Hepatocyte (in vitro differentiated cells): ENCODE results near the gene UPK3A. TPM values are rescaled to one million over a fixed set of nuclear protein-coding genes. Genes with fewer than 3 reads are reported as not detected.

ENCODE experiments used
- DNase-seq: peaks from one replicate; pipeline ENCODE4 v3.0.0-alpha.2; 2016; ENCODE audit warnings: low spot score
- H2AFZ ChIP-seq: fragments of 200-600 bp; sonication (generic); 2 replicates; pipeline ENCODE4 v1.6.0; 2016; ENCODE audit warnings: antibody characterized with exemption, mild to moderate bottlenecking
- H3K27ac ChIP-seq: fragments of 200-600 bp; sonication (generic); 2 replicates; pipeline ENCODE4 v1.5.1; 2016; ENCODE audit warnings: mild to moderate bottlenecking
- H3K27me3 ChIP-seq: fragments of 200-600 bp; sonication (generic); 2 replicates; pipeline ENCODE4 v1.6.1; 2016
- H3K36me3 ChIP-seq: fragments of 200-600 bp; sonication (generic); replicated peaks from 2 replicates; pipeline ENCODE4 v1.5.1; 2016; ENCODE audit warnings: low read depth; ENCODE audit not compliant: insufficient read depth
- H3K4me1 ChIP-seq: fragments of 200-600 bp; sonication (generic); 2 replicates; pipeline ENCODE4 v1.5.1; 2016; ENCODE audit warnings: mild to moderate bottlenecking, moderate library complexity; ENCODE audit not compliant: insufficient read depth
- H3K4me2 ChIP-seq: fragments of 200-600 bp; sonication (generic); 2 replicates; pipeline ENCODE4 v1.6.0; 2016
- H3K4me3 ChIP-seq: fragments of 200-600 bp; sonication (generic); 2 replicates; pipeline ENCODE4 v1.5.1; 2016; ENCODE audit warnings: mild to moderate bottlenecking
- H3K79me2 ChIP-seq: fragments of 200-600 bp; sonication (generic); 2 replicates; pipeline ENCODE4 v1.6.0; 2017; ENCODE audit warnings: mild to moderate bottlenecking
- H3K9me2 ChIP-seq: fragments of 200-600 bp; sonication (generic); replicated peaks from 2 replicates; pipeline ENCODE4 v1.6.0; 2017; ENCODE audit warnings: mild to moderate bottlenecking; ENCODE audit not compliant: insufficient read depth
- H3K9me3 ChIP-seq: fragments of 200-600 bp; sonication (generic); 2 replicates; pipeline ENCODE4 v1.5.1; 2016; ENCODE audit warnings: low read depth, mild to moderate bottlenecking
- H4K20me1 ChIP-seq: fragments of 200-600 bp; sonication (generic); 2 replicates; pipeline ENCODE4 v1.6.0; 2016; ENCODE audit warnings: mild to moderate bottlenecking; ENCODE audit not compliant: insufficient read depth, poor library complexity, severe bottlenecking
- CTCF ChIP-seq: fragments of 200-600 bp; sonication (generic); IDR thresholded peaks from 2 replicates; pipeline ENCODE4 v1.5.1; 2016; ENCODE audit warnings: antibody characterized with exemption, mild to moderate bottlenecking; ENCODE audit not compliant: poor library complexity
- EZH2 ChIP-seq: fragments of 200-600 bp; sonication (generic); IDR thresholded peaks from 2 replicates; pipeline ENCODE4 v1.6.1; 2016; ENCODE audit warnings: antibody characterized with exemption, mild to moderate bottlenecking, borderline replicate concordance
- EZH2phosphoT487 ChIP-seq: fragments of 200-600 bp; sonication (generic); IDR thresholded peaks from one replicate; pipeline ENCODE4 v1.6.1; 2018; ENCODE audit warnings: antibody characterized with exemption, mild to moderate bottlenecking, low read depth, moderate library complexity; ENCODE audit not compliant: unreplicated experiment, severe bottlenecking
- WGBS: methylation state at CpG from one replicate; pipeline ENCODE4 v1.1.6; 2016; ENCODE audit warnings: low lambda C conversion rate; ENCODE audit errors: missing lambda C conversion rate; 5-methylcytosine and 5-hydroxymethylcytosine counted together
- polyA plus RNA-seq: library from polyadenylated mRNA; unstranded; fragments of >200 nt; fragmentation: Nextera tagmentation; extraction: Ambion mirVana; gene quantifications from 2 replicates; pipeline ENCODE4 v1.2.1, GENCODE V29; 2016
- total RNA-seq: library from RNA; depleted of rRNA; stranded (reverse); fragments of >200 nt; gene quantifications from 2 replicates; pipeline ENCODE4 v1.2.3, GENCODE V29; 2014

Gene UPK3A
- total and polyA plus RNA-seq, 2 experiments from 2014 or later: 14.9 to 41.8 TPM

GRCh38 chr22:45268167-45268957, 16.4 kb upstream of the UPK3A start:
- Histone ChIP-seq H3K79me2 (no peaks in the 10 kb centered on the region), H2AFZ (peak overlapping the region; percentile 98), H3K9me2 (no peaks in the 10 kb centered on the region), H3K36me3 (no peaks in the 10 kb centered on the region), H3K27me3 (no peaks in the 10 kb centered on the region), H3K9me3 (no peaks in the 10 kb centered on the region), H3K4me1 (peaks cover 31% of the 10 kb centered on the region), H3K4me2 (peak overlapping the region; percentile 100), H3K27ac (peak overlapping the region; percentile 87), H4K20me1 (no peaks in the 10 kb centered on the region), H3K4me3 (peak overlapping the region; percentile 93)
- peak; percentile 78 for DNase-seq
- under 1% methylated on average over 18 of the region's 47 CpGs for WGBS
- TF ChIP-seq EZH2: no peak
- no peak for TF ChIP-seq CTCF
- TF ChIP-seq EZH2phosphoT487: no peak

- Histone ChIP-seq H3K4me3 (peak overlapping the region; percentile 93), H3K36me3 (no peaks in the 10 kb centered on the region), H3K9me2 (no peaks in the 10 kb centered on the region), H4K20me1 (no peaks in the 10 kb centered on the region), H3K4me1 (peaks cover 36% of the 10 kb centered on the region), H3K27me3 (no peaks in the 10 kb centered on the region), H3K27ac (peak overlapping the region; percentile 87), H3K9me3 (no peaks in the 10 kb centered on the region), H2AFZ (peak overlapping the region; percentile 98), H3K4me2 (peak overlapping the region; percentile 100), H3K79me2 (no peaks in the 10 kb centered on the region)
- WGBS: 3% methylated on average over 39 of the region's 60 CpGs
- TF ChIP-seq EZH2 (no peak), CTCF (peak; percentile 93)
- DNase-seq: peak; percentile 95
These were observed 15.5 kb upstream of the UPK3A start for GRCh38 chr22:45268958-45269844.

GRCh38 chr22:45270095-45271020, 14.4 kb upstream of the UPK3A start:
- Histone ChIP-seq H3K9me2 (no peaks in the 10 kb centered on the region), H3K4me3 (no peak overlapping the region), H2AFZ (no peak overlapping the region), H3K27me3 (no peaks in the 10 kb centered on the region), H3K9me3 (no peaks in the 10 kb centered on the region), H4K20me1 (no peaks in the 10 kb centered on the region), H3K4me1 (peaks cover 39% of the 10 kb centered on the region), H3K4me2 (peak overlapping the region; percentile 100), H3K79me2 (no peaks in the 10 kb centered on the region), H3K36me3 (no peaks in the 10 kb centered on the region), H3K27ac (no peak overlapping the region)
- no peak for DNase-seq
- 76% methylated on average over 16 of the region's 16 CpGs for WGBS
- TF ChIP-seq EZH2: no peak
